ENCODE results near the gene C1QTNF8. TPM values are rescaled to one million over a fixed set of nuclear protein-coding genes. Genes with fewer than 3 reads are reported as not detected.

C1QTNF8 gene
- total and polyA plus RNA-seq, 4 donors: 1.2 to 1.4 TPM; not detected in 2

- intact Hi-C loops (cut with DNase I): no loop called here
- 58 to 61% methylated on average over 24 of the region's 24 CpGs for WGBS, 2 donors
- ATAC-seq (ENCODE audit: low FRiP score): no peak
- H3K9me3 ChIP-seq (ENCODE audit: control insufficient read depth, low read length): no peaks in the 10 kb centered on the region
- H3K36me3 ChIP-seq (ENCODE audit: control insufficient read depth in 1 of 2, insufficient read depth in 2 of 2, low read length in 1 of 2): no peaks in the 10 kb centered on the region
- no peak overlapping the region for H3K27ac ChIP-seq (ENCODE audit: low read depth in 1 of 2, low read length in 2 of 2)
- H3K27me3 ChIP-seq (ENCODE audit: control insufficient read depth in 1 of 2, insufficient read depth in 2 of 2, low read length in 1 of 2): no peaks in the 10 kb centered on the region
- no peak overlapping the region for H3K4me3 ChIP-seq (ENCODE audit: low read length in 2 of 2)
- no peaks in the 10 kb centered on the region for H3K4me1 ChIP-seq (ENCODE audit: control insufficient read depth in 1 of 2, insufficient read depth in 2 of 2, low read length in 2 of 2)
- no peak for DNase-seq
Measured at GRCh38 chr16:1066584-1067172, 29.4 kb downstream of the C1QTNF8 start.

DNA sequence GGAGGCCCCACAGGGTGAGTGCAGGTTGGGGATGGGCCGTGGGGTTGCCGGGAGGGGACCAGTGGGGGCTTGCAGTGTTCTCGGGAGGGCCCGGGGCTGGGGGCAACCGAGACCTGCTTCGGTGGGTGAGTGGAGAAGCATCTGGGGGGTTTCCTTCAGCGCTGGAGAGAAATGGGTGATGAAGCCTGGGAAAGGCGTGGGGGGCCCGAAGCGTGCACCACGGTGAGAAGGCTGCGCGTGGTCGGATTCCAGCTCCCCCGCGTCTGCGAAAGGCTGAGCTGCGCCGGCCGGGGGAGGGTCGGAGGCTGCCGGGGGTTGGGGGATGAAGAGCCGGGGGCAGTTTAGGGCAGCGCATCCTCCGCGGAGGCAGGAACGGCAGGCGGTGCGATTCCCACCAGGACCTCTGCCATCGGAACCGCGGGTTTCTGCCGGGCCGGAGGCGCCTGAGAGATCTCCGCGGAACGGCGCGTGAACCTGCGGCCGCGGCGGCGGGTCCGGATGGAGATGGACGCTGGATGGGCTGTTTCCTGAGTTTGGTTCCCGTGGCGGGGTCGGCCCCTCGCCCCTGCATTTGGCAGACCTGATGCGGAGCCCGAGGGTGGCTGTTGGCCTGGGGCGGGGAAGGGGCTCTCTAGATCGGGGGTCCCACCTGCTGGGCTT is 30.4 kb downstream of the C1QTNF8 start:
- no peaks in the 10 kb centered on the region for H3K36me3 ChIP-seq (ENCODE audit: control insufficient read depth in 1 of 2, insufficient read depth in 2 of 2, low read length in 1 of 2)
- ATAC-seq (ENCODE audit: low FRiP score) (no peak), DNase-seq (no peak)
- H3K4me3 ChIP-seq (ENCODE audit: low read length in 2 of 2): no peak overlapping the region
- intact Hi-C loops (cut with DNase I): no loop called here
- H3K27me3 ChIP-seq (ENCODE audit: control insufficient read depth in 1 of 2, insufficient read depth in 2 of 2, low read length in 1 of 2): no peaks in the 10 kb centered on the region
- H3K9me3 ChIP-seq (ENCODE audit: control insufficient read depth, low read length): no peaks in the 10 kb centered on the region
- H3K27ac ChIP-seq (ENCODE audit: low read depth in 1 of 2, low read length in 2 of 2): no peak overlapping the region
- H3K4me1 ChIP-seq (ENCODE audit: control insufficient read depth in 1 of 2, insufficient read depth in 2 of 2, low read length in 2 of 2): no peaks in the 10 kb centered on the region
- WGBS, 2 donors: 21 to 23% methylated on average over 41 to 55 of the region's 55 CpGs

GRCh38 chr16:1063728-1064127 is 32.3 kb downstream of the C1QTNF8 start:
- no peak for DNase-seq
- 77 to 82% methylated on average over 21 of the region's 21 CpGs for WGBS, 2 donors
- H3K4me3 ChIP-seq (ENCODE audit: low read length in 2 of 2): no peak overlapping the region
- no peaks in the 10 kb centered on the region for H3K36me3 ChIP-seq (ENCODE audit: control insufficient read depth in 1 of 2, insufficient read depth in 2 of 2, low read length in 1 of 2)
- intact Hi-C loops (cut with DNase I): no loop called here
- no peaks in the 10 kb centered on the region for H3K9me3 ChIP-seq (ENCODE audit: control insufficient read depth, low read length)
- no peaks in the 10 kb centered on the region for H3K27me3 ChIP-seq (ENCODE audit: control insufficient read depth in 1 of 2, insufficient read depth in 2 of 2, low read length in 1 of 2)
- H3K4me1 ChIP-seq (ENCODE audit: control insufficient read depth in 1 of 2, insufficient read depth in 2 of 2, low read length in 2 of 2): no peaks in the 10 kb centered on the region
- no peak overlapping the region for H3K27ac ChIP-seq (ENCODE audit: low read depth in 1 of 2, low read length in 2 of 2)
- ATAC-seq (ENCODE audit: low FRiP score): no peak

DNA sequence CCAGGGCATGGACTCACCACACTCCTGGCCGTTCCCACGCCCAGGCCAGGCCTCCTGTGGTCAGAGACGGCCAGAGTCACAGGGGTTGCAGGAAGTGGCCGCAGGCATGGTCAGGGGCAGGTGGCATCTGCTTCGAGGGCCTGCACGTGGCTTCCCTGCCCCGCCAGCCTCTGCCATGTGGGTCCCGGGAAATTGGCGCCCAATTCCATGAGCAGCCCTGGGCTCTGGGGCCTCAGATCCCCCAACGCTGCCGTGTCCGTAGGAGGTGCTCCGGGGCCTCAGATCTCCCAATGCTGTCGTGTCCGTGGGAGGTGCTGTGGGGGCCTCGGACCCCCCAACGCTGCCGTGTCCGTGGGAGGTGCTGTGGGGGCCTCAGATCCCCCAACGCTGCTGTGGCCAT is 33.1 kb downstream of the C1QTNF8 start:
- Histone ChIP-seq H3K4me3 (ENCODE audit: low read length in 2 of 2) (no peak overlapping the region), H3K4me1 (ENCODE audit: control insufficient read depth in 1 of 2, insufficient read depth in 2 of 2, low read length in 2 of 2) (no peaks in the 10 kb centered on the region), H3K27ac (ENCODE audit: low read depth in 1 of 2, low read length in 2 of 2) (no peak overlapping the region), H3K9me3 (ENCODE audit: control insufficient read depth, low read length) (no peaks in the 10 kb centered on the region), H3K36me3 (ENCODE audit: control insufficient read depth in 1 of 2, insufficient read depth in 2 of 2, low read length in 1 of 2) (no peaks in the 10 kb centered on the region), H3K27me3 (ENCODE audit: control insufficient read depth in 1 of 2, insufficient read depth in 2 of 2, low read length in 1 of 2) (no peaks in the 10 kb centered on the region)
- intact Hi-C loops (cut with DNase I): no loop called here
- 84 to 85% methylated on average over 20 of the region's 20 CpGs for WGBS, 2 donors
- ATAC-seq (ENCODE audit: low FRiP score) (no peak), DNase-seq (no peak)

GRCh38 chr16:1061769-1062505 is 34.1 kb downstream of the C1QTNF8 start:
- H3K27me3 ChIP-seq (ENCODE audit: control insufficient read depth in 1 of 2, insufficient read depth in 2 of 2, low read length in 1 of 2): no peaks in the 10 kb centered on the region
- H3K4me3 ChIP-seq (ENCODE audit: low read length in 2 of 2): no peak overlapping the region
- DNase-seq (no peak), ATAC-seq (ENCODE audit: low FRiP score) (no peak)
- H3K9me3 ChIP-seq (ENCODE audit: control insufficient read depth, low read length): no peaks in the 10 kb centered on the region
- intact Hi-C loops (cut with DNase I): no loop called here
- H3K4me1 ChIP-seq (ENCODE audit: control insufficient read depth in 1 of 2, insufficient read depth in 2 of 2, low read length in 2 of 2): no peaks in the 10 kb centered on the region
- H3K27ac ChIP-seq (ENCODE audit: low read depth in 1 of 2, low read length in 2 of 2): no peak overlapping the region
- no peaks in the 10 kb centered on the region for H3K36me3 ChIP-seq (ENCODE audit: control insufficient read depth in 1 of 2, insufficient read depth in 2 of 2, low read length in 1 of 2)
- WGBS, 2 donors: 89% methylated on average over 43 of the region's 43 CpGs

DNA sequence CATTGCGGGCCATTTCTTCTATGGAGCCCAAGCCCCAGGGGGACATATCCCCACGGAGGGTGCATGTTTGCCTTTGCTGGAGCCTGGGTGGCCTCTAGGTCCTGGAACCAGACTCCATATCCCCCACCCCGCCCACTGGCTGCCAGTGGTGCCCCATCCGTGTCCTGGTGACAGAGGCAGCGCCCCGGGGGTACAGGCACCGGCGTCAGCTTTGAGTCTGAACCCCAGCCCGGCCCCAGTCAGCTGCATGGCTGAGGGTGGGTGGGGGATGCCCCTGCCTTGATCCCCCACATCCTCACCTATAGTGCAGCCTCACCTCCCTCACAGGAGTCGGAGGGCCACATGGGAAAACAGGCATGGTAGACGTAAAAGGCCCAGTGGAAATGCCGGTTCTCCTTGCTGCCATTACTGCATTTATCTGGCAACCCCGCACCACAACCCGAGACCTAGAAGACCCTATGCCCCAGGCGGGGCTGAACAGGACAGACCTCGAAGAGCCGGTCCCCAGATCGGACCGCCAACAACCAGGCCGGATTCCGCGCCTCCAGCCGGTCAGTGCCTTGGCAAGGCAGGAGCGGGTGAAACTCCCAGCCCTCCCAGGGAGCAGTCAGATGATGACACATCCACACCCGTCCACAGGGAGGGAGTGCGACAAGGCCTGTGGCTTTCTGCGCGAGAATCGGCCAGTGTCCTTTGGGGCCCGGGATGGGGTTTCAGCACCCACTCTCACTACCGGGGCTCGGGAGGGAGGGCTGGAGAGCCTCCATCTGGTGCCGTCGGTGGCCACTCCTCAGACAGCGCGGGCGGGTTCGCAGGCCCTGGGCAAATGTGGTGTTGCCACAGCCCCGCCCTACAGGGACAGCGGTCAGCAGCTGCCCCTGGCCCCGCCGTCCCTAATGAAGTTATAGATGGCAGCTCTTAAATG is 35.4 kb downstream of the C1QTNF8 start:
- Histone ChIP-seq H3K4me3 (ENCODE audit: low read length in 2 of 2) (no peak overlapping the region), H3K4me1 (ENCODE audit: control insufficient read depth in 1 of 2, insufficient read depth in 2 of 2, low read length in 2 of 2) (no peaks in the 10 kb centered on the region), H3K36me3 (ENCODE audit: control insufficient read depth in 1 of 2, insufficient read depth in 2 of 2, low read length in 1 of 2) (no peaks in the 10 kb centered on the region), H3K9me3 (ENCODE audit: control insufficient read depth, low read length) (no peaks in the 10 kb centered on the region), H3K27me3 (ENCODE audit: control insufficient read depth in 1 of 2, insufficient read depth in 2 of 2, low read length in 1 of 2) (no peaks in the 10 kb centered on the region), H3K27ac (ENCODE audit: low read depth in 1 of 2, low read length in 2 of 2) (no peak overlapping the region)
- ATAC-seq (ENCODE audit: low FRiP score) (no peak), DNase-seq (no peak)
- intact Hi-C loops (cut with DNase I): no loop called here
- 83 to 88% methylated on average over 42 of the region's 42 CpGs for WGBS, 2 donors

GRCh38 chr16:1059310-1059709 is 36.7 kb downstream of the C1QTNF8 start:
- intact Hi-C loops (cut with DNase I): loop anchor here (2.0 to 10.0 kb wide), 5 partner anchors 43 to 347 kb away; no protein-coding TSS in a partner anchor
- Histone ChIP-seq H3K36me3 (ENCODE audit: control insufficient read depth in 1 of 2, insufficient read depth in 2 of 2, low read length in 1 of 2) (no peaks in the 10 kb centered on the region), H3K4me3 (ENCODE audit: low read length in 2 of 2) (no peak overlapping the region), H3K27ac (ENCODE audit: low read depth in 1 of 2, low read length in 2 of 2) (no peak overlapping the region), H3K4me1 (ENCODE audit: control insufficient read depth in 1 of 2, insufficient read depth in 2 of 2, low read length in 2 of 2) (no peaks in the 10 kb centered on the region), H3K9me3 (ENCODE audit: control insufficient read depth, low read length) (no peaks in the 10 kb centered on the region), H3K27me3 (ENCODE audit: control insufficient read depth in 1 of 2, insufficient read depth in 2 of 2, low read length in 1 of 2) (no peaks in the 10 kb centered on the region)
- ATAC-seq (ENCODE audit: low FRiP score) (no peak), DNase-seq (no peak)
- WGBS, 2 donors: 88 to 90% methylated on average over 3 of the region's 3 CpGs

DNA sequence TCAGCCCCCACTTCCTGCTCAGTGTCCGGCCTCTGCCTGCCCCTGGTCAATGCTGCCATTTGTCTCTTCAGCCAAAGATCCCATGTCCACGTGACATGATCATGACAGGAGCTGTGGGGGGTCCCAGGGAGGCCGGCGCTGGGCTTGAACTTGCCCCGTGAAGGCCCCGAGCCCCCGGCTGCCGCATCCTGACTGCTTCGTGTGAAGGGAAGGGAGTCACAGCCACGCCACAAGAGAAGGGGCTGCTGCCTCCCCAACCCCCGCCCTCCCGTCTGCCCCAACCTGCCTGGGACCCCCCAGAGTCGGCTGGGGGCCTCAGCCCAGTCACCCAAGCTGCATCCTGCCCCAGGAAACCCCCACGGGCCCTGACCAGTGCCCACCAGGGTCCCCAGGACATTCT is 37.8 kb downstream of the C1QTNF8 start:
- DNase-seq: no peak
- Histone ChIP-seq H3K9me3 (ENCODE audit: control insufficient read depth, low read length) (no peaks in the 10 kb centered on the region), H3K36me3 (ENCODE audit: control insufficient read depth in 1 of 2, insufficient read depth in 2 of 2, low read length in 1 of 2) (no peaks in the 10 kb centered on the region), H3K27me3 (ENCODE audit: control insufficient read depth in 1 of 2, insufficient read depth in 2 of 2, low read length in 1 of 2) (no peaks in the 10 kb centered on the region), H3K27ac (ENCODE audit: low read depth in 1 of 2, low read length in 2 of 2) (no peak overlapping the region), H3K4me3 (ENCODE audit: low read length in 2 of 2) (no peak overlapping the region), H3K4me1 (ENCODE audit: control insufficient read depth in 1 of 2, insufficient read depth in 2 of 2, low read length in 2 of 2) (no peaks in the 10 kb centered on the region)
- WGBS, 2 donors: 44 to 45% methylated on average over 12 to 14 of the region's 14 CpGs
- ATAC-seq (ENCODE audit: low FRiP score): no peak
- intact Hi-C loops (cut with DNase I): loop anchor here (2.0 to 10.0 kb wide), 5 partner anchors 45 to 346 kb away; no protein-coding TSS in a partner anchor
